HEK293 (cell line): ENCODE measurements around the gene RBBP5.

Source experiments
- CTCF ChIA-PET: fragments of 350-600 bp; formaldehyde crosslinking; extraction: SDS; loops from one replicate; lab custom pipeline; 2021; ENCODE audit warnings: antibody characterized with exemption; lab: Yijun Ruan, JAX
- POLR2A ChIA-PET: fragments of 300-600 bp; formaldehyde crosslinking; extraction: SDS; loops from one replicate; lab custom pipeline; 2020; ENCODE audit warnings: antibody characterized with exemption, inconsistent platforms; lab: Yijun Ruan, JAX
- H3K27ac ChIP-seq: fragments of 200-500 bp; sonication (Bioruptor generic); 2 replicates; pipeline ENCODE4 v1.5.1; 2014; ENCODE audit warnings: low read depth, low read length, control low read depth, inconsistent platforms; ENCODE audit errors: extremely low read depth
- H3K36me3 ChIP-seq, 2 experiments: fragments of 200-500 bp in 1 of 2; sonication (Bioruptor generic) in 1 of 2; 1 replicate in 1 of 2; 2 replicates in 1 of 2; pipeline ENCODE4 v1.5.1; 2014 to 2017; ENCODE audit warnings: inconsistent platforms in 2 of 2, low read length in 2 of 2; ENCODE audit not compliant: control insufficient read depth in 2 of 2, insufficient read depth in 1 of 2
- H3K4me1 ChIP-seq: fragments of 200-500 bp; sonication (Bioruptor generic); 2 replicates; pipeline ENCODE4 v1.5.1; 2014; ENCODE audit warnings: mild to moderate bottlenecking, low read length, inconsistent platforms; ENCODE audit not compliant: control insufficient read depth, insufficient read depth
- H3K4me3 ChIP-seq: 2 replicates; pipeline ENCODE4 v1.5.1; 2011; ENCODE audit warnings: low read depth, mild to moderate bottlenecking, control low read depth, low read length, moderate library complexity
- H3K9me3 ChIP-seq: fragments of 200-500 bp; sonication (Bioruptor generic); 2 replicates; pipeline ENCODE4 v1.5.1; 2014; ENCODE audit warnings: low read depth, low read length, inconsistent platforms; ENCODE audit not compliant: control insufficient read depth, insufficient read depth
- SALL2 ChIP-seq: fragments of 450-650 bp; formaldehyde crosslinking; IDR thresholded peaks from 2 replicates; pipeline ENCODE4 v1.5.0; 2017; ENCODE audit warnings: missing biosample characterization, mild to moderate bottlenecking, missing genetic modification characterization, borderline replicate concordance
- SP2 ChIP-seq: fragments of 450-650 bp; formaldehyde crosslinking; IDR thresholded peaks from 2 replicates; pipeline ENCODE4 v1.5.1; 2016; ENCODE audit warnings: missing biosample characterization, missing genetic modification characterization
- ZBTB8A ChIP-seq: fragments of 450-650 bp; formaldehyde crosslinking; IDR thresholded peaks from 2 replicates; pipeline ENCODE4 v1.5.1; 2016; ENCODE audit warnings: missing biosample characterization, missing genetic modification characterization
- ZFP41 ChIP-seq: fragments of 450-650 bp; formaldehyde crosslinking; IDR thresholded peaks from 2 replicates; pipeline ENCODE4 v1.5.1; 2016; ENCODE audit warnings: missing biosample characterization, missing genetic modification characterization, borderline replicate concordance
- ZNF157 ChIP-seq: fragments of 450-650 bp; formaldehyde crosslinking; IDR thresholded peaks from 2 replicates; pipeline ENCODE4 v1.5.1; 2016; ENCODE audit warnings: missing biosample characterization, missing genetic modification characterization
- ZNF202 ChIP-seq: fragments of 450-650 bp; formaldehyde crosslinking; IDR thresholded peaks from 2 replicates; pipeline ENCODE4 v1.5.1; 2016; ENCODE audit warnings: missing biosample characterization, missing genetic modification characterization, borderline replicate concordance
- ZNF214 ChIP-seq: fragments of 450-650 bp; formaldehyde crosslinking; IDR thresholded peaks from 2 replicates; pipeline ENCODE4 v1.5.1; 2017; ENCODE audit warnings: missing biosample characterization, mild to moderate bottlenecking, missing genetic modification characterization, borderline replicate concordance
- ZNF302 ChIP-seq: fragments of 450-650 bp; formaldehyde crosslinking; IDR thresholded peaks from 2 replicates; pipeline ENCODE4 v1.5.1; 2016; ENCODE audit warnings: missing biosample characterization, missing genetic modification characterization, low read depth
- ZNF404 ChIP-seq: fragments of 450-650 bp; formaldehyde crosslinking; IDR thresholded peaks from 2 replicates; pipeline ENCODE4 v1.5.1; 2017; ENCODE audit warnings: missing biosample characterization, missing genetic modification characterization
- ZNF624 ChIP-seq: fragments of 450-650 bp; formaldehyde crosslinking; IDR thresholded peaks from 2 replicates; pipeline ENCODE4 v1.5.1; 2017; ENCODE audit warnings: missing biosample characterization, missing genetic modification characterization
- TF ChIP-seq, protein P1 (sequence below): fragments of 450-650 bp; formaldehyde crosslinking; IDR thresholded peaks from 2 replicates; pipeline ENCODE4 v1.5.1; 2017; ENCODE audit warnings: missing biosample characterization, missing genetic modification characterization
- TF ChIP-seq, protein P2 (sequence below): fragments of 450-650 bp; formaldehyde crosslinking; IDR thresholded peaks from 2 replicates; pipeline ENCODE4 v1.5.1; 2016; ENCODE audit warnings: missing biosample characterization, missing genetic modification characterization
- TF ChIP-seq, protein P3 (sequence below): fragments of 450-650 bp; formaldehyde crosslinking; IDR thresholded peaks from 2 replicates; pipeline ENCODE4 v1.5.0; 2017; ENCODE audit warnings: missing biosample characterization, missing genetic modification characterization, borderline replicate concordance
- TF ChIP-seq, protein P4 (sequence below): fragments of 450-650 bp; formaldehyde crosslinking; IDR thresholded peaks from 2 replicates; pipeline ENCODE4 v1.5.1; 2017; ENCODE audit warnings: missing biosample characterization, missing genetic modification characterization
- TF ChIP-seq, protein P5 (sequence below): fragments of 450-650 bp; formaldehyde crosslinking; IDR thresholded peaks from 2 replicates; pipeline ENCODE4 v1.5.1; 2016; ENCODE audit warnings: missing biosample characterization, missing genetic modification characterization, borderline replicate concordance

The RBBP5 gene

DNA sequence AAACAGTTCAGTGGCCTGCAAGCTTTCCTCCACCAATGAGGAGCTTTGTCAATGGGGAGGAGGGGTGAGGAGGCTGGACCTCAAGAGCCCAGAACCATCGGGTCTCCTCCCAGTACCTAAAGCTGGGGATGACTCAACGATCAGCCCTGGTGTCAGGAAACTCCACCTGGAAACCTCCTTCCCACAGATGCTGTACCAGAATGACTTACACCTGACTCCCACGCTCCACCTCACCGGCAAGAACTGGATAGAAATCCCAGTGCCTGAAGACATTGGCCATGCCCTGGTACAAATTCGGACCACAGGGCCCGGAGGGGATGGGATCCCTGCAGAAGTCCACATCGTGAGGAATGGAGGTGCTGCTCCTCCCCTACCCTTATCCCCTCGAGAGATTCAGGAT lies 48.9 kb downstream of the RBBP5 start:
- CTCF ChIA-PET = interaction anchor here (0.9 to 7.9 kb wide), 2 partner anchors 11 to 84 kb away, joined by 6 to 60 read pairs; no protein-coding TSS in a partner anchor
- H3K9me3 ChIP-seq = no peaks in the 10 kb centered on the region
- H3K36me3 ChIP-seq = no peaks in the 10 kb centered on the region
- H3K4me3 ChIP-seq = no peak overlapping the region
- no peak overlapping the region for H3K27ac ChIP-seq
- TF ChIP-seq SALL2 (tag by site-specific recombination) (no peak), SP2 (tag by site-specific recombination) (no peak), ZFP41 (tag by site-specific recombination) (no peak), ZNF624 (tag by site-specific recombination) (no peak), ZBTB8A (no peak), ZNF202 (tag by site-specific recombination) (no peak), ZNF157 (no peak)
- TF ChIP-seq, protein P1, sequence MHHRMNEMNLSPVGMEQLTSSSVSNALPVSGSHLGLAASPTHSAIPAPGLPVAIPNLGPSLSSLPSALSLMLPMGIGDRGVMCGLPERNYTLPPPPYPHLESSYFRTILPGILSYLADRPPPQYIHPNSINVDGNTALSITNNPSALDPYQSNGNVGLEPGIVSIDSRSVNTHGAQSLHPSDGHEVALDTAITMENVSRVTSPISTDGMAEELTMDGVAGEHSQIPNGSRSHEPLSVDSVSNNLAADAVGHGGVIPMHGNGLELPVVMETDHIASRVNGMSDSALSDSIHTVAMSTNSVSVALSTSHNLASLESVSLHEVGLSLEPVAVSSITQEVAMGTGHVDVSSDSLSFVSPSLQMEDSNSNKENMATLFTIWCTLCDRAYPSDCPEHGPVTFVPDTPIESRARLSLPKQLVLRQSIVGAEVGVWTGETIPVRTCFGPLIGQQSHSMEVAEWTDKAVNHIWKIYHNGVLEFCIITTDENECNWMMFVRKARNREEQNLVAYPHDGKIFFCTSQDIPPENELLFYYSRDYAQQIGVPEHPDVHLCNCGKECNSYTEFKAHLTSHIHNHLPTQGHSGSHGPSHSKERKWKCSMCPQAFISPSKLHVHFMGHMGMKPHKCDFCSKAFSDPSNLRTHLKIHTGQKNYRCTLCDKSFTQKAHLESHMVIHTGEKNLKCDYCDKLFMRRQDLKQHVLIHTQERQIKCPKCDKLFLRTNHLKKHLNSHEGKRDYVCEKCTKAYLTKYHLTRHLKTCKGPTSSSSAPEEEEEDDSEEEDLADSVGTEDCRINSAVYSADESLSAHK (tag by site-specific recombination) = no peak
- TF ChIP-seq, protein P2, sequence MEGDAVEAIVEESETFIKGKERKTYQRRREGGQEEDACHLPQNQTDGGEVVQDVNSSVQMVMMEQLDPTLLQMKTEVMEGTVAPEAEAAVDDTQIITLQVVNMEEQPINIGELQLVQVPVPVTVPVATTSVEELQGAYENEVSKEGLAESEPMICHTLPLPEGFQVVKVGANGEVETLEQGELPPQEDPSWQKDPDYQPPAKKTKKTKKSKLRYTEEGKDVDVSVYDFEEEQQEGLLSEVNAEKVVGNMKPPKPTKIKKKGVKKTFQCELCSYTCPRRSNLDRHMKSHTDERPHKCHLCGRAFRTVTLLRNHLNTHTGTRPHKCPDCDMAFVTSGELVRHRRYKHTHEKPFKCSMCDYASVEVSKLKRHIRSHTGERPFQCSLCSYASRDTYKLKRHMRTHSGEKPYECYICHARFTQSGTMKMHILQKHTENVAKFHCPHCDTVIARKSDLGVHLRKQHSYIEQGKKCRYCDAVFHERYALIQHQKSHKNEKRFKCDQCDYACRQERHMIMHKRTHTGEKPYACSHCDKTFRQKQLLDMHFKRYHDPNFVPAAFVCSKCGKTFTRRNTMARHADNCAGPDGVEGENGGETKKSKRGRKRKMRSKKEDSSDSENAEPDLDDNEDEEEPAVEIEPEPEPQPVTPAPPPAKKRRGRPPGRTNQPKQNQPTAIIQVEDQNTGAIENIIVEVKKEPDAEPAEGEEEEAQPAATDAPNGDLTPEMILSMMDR (tag by site-specific recombination) = no peak
- TF ChIP-seq, protein P3, sequence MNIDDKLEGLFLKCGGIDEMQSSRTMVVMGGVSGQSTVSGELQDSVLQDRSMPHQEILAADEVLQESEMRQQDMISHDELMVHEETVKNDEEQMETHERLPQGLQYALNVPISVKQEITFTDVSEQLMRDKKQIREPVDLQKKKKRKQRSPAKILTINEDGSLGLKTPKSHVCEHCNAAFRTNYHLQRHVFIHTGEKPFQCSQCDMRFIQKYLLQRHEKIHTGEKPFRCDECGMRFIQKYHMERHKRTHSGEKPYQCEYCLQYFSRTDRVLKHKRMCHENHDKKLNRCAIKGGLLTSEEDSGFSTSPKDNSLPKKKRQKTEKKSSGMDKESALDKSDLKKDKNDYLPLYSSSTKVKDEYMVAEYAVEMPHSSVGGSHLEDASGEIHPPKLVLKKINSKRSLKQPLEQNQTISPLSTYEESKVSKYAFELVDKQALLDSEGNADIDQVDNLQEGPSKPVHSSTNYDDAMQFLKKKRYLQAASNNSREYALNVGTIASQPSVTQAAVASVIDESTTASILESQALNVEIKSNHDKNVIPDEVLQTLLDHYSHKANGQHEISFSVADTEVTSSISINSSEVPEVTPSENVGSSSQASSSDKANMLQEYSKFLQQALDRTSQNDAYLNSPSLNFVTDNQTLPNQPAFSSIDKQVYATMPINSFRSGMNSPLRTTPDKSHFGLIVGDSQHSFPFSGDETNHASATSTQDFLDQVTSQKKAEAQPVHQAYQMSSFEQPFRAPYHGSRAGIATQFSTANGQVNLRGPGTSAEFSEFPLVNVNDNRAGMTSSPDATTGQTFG (tag by site-specific recombination) = no peak
- TF ChIP-seq, all 188 proteins: peak for 0
- POLR2A ChIA-PET = no interaction called here
- H3K4me1 ChIP-seq = no peaks in the 10 kb centered on the region

DNA sequence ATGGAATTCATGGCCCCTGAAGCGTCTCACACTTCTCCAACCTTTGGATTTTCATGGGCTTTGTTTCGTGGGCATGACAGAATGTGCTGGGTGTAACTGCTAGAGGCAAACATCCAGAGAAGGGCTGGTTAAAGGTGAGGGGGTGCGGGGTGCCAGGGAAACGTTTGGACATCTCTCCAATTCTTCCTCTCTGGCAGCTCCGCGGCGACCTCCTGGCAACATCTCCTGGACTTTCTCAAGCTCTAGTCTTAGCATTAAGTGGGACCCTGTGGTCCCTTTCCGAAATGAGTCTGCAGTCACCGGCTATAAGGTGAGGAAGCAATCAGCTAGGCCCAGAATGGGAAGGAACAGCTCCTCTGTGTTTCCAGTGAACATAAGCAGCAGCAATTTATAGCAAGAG lies 49.5 kb downstream of the RBBP5 start:
- ChIA-PET CTCF (interaction anchor here (0.7 to 7.9 kb wide), 3 partner anchors 10 to 183 kb away, joined by 3 to 60 read pairs (median 6); no protein-coding TSS in a partner anchor), POLR2A (no interaction called here)
- H3K36me3 ChIP-seq = no peaks in the 10 kb centered on the region
- no peak for TF ChIP-seq ZNF214
- TF ChIP-seq, protein P4, sequence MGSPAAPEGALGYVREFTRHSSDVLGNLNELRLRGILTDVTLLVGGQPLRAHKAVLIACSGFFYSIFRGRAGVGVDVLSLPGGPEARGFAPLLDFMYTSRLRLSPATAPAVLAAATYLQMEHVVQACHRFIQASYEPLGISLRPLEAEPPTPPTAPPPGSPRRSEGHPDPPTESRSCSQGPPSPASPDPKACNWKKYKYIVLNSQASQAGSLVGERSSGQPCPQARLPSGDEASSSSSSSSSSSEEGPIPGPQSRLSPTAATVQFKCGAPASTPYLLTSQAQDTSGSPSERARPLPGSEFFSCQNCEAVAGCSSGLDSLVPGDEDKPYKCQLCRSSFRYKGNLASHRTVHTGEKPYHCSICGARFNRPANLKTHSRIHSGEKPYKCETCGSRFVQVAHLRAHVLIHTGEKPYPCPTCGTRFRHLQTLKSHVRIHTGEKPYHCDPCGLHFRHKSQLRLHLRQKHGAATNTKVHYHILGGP (tag by site-specific recombination) = no peak
- TF ChIP-seq, protein P5, sequence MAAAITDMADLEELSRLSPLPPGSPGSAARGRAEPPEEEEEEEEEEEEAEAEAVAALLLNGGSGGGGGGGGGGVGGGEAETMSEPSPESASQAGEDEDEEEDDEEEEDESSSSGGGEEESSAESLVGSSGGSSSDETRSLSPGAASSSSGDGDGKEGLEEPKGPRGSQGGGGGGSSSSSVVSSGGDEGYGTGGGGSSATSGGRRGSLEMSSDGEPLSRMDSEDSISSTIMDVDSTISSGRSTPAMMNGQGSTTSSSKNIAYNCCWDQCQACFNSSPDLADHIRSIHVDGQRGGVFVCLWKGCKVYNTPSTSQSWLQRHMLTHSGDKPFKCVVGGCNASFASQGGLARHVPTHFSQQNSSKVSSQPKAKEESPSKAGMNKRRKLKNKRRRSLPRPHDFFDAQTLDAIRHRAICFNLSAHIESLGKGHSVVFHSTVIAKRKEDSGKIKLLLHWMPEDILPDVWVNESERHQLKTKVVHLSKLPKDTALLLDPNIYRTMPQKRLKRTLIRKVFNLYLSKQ (tag by site-specific recombination) = no peak
- no peak for TF ChIP-seq ZNF404 (tag by site-specific recombination)
- TF ChIP-seq ZNF302 (tag by site-specific recombination) = no peak
- H3K9me3 ChIP-seq = no peaks in the 10 kb centered on the region
- no peak overlapping the region for H3K27ac ChIP-seq
- H3K4me1 ChIP-seq = no peaks in the 10 kb centered on the region
- no peak overlapping the region for H3K4me3 ChIP-seq
